GM18868 (cell line): ENCODE measurements around the gene ZNF497.
A peak's percentile ranks its signal among the peaks of the same experiment; 100 is the strongest.
"Not testable (repeated sequence)": the region's sequence is repeated elsewhere in the genome, so short reads cannot be mapped to it uniquely, and the experiment has no call there.

Experiments used
- ATAC-seq: cut with Tn5 transposase; IDR thresholded peaks from one replicate; pipeline ENCODE4 v1.9.1; 2021; ENCODE audit warnings: mild to moderate bottlenecking, moderate library complexity; ENCODE audit not compliant: unreplicated experiment

Gene ZNF497

DNA sequence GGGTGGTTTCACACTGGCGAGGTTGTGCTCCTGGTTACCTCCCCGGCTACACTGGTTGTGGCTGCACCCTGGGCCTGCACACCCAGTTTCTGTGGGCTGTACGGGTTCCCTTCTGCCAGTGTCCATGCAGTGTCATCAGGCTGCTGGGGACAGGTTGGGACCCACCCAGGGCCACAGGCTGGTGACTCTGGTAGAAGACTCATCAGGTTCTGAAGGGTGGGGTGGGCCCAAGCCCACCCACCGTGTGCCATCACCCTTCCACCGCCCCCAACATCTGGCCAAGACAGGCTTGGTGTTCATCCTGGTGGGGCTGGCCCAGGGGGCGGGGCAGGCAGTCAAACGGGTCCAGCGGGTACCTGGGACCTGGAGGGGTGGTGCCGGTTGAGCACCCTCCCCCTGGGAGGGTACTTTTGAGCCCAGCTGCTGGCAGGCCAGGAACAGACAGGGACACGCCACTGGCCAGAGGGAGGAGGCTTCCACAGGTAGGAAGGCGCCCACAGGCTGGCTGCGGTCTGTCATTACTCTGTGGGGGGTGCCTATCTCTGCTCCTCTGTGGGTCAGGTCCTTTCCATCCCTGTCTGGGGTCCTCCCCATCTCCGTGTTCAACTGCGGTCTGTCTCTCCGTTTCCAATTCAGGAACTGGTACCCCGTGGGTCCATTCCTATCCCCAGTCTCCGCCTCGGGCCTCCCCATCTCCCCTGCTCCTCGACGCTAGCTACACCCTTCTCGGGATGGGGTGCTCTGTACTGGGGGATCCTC lies 32.8 kb upstream of the ZNF497 start, which contains the start of gene RNF225:
TSS of gene RNF225 (plus strand) at position 437 of the 759 bp plus-strand sequence. CDS start 434 bp downstream, outside the sequence.
- no peak for ATAC-seq

DNA sequence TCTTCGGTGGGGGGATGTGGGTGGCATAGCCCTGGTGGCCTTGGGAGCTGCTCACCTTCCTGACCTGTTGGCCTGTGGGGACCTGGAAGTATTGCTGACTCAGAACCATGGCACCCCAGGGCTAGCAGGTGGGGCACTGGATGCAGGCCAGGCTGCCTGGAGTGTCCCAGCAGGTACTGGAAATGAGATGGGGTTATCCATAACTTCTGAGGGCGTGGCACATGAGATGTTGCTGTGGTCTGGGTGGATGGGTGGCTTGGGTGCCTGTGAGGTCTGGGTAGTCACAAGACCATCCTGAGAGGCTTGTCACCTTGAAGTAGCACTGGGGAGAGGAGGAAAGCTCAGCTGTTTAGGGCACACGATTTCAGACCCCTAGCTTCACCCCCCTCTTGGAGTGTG lies 32.3 kb upstream of the ZNF497 start:
- no peak for ATAC-seq

DNA sequence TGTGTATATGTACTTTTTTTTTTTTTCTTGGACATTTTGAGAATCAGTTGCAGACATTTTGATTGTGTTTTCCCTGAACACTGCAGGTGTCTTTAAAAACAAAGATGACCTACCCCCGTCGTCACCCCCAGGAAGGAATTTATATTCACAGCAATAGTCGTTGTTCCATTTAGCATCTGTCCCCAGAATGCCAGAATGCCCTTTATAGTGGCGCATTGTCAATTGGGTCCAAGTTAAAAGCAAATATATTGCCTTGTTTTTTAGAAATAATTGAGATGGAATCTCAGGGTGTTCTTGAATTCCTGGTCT lies 31.1 kb upstream of the ZNF497 start:
- ATAC-seq = no peak

DNA sequence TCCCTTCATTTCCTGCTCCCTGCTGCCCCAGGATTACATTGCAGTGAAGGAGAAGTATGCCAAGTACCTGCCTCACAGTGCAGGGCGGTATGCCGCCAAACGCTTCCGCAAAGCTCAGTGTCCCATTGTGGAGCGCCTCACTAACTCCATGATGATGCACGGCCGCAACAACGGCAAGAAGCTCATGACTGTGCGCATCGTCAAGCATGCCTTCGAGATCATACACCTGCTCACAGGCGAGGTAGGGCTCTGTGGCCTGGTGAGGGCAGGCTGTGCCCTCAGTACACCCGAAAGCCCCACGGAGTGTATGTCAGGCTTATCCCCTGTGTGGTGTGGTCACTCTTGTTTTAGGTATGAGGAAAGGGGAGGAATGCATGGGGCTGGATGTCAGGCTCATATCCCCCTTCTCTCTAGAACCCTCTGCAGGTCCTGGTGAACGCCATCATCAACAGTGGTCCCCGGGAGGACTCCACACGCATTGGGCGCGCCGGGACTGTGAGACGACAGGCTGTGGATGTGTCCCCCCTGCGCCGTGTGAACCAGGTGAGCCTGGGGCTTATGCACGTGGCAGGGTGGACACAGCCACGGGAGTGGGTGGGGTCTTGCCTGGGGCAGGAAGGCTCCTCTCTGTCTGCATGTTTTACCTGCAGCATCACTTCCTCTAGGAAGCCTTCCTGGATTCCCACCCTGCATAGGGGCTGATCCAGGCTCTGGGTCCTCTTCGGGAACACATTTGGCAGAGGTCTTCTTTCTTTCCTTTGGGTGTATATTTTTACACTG lies 30.6 kb upstream of the ZNF497 start:
- no peak for ATAC-seq

DNA sequence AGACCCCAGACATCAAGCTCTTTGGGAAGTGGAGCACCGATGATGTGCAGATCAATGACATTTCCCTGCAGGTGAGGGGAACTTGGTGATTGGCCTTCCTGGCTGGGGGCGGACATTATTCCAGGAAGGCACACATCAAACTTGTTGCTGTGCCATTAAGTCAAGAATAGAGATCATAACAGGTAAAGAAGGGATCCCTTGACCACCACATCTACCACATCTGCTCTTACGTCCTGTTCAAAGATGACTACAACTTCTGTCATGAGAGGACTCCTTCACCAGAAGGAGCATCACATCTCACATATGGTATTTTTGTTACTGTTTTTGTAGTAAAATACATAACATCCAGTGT lies 25.6 kb upstream of the ZNF497 start:
- ATAC-seq = no peak

DNA sequence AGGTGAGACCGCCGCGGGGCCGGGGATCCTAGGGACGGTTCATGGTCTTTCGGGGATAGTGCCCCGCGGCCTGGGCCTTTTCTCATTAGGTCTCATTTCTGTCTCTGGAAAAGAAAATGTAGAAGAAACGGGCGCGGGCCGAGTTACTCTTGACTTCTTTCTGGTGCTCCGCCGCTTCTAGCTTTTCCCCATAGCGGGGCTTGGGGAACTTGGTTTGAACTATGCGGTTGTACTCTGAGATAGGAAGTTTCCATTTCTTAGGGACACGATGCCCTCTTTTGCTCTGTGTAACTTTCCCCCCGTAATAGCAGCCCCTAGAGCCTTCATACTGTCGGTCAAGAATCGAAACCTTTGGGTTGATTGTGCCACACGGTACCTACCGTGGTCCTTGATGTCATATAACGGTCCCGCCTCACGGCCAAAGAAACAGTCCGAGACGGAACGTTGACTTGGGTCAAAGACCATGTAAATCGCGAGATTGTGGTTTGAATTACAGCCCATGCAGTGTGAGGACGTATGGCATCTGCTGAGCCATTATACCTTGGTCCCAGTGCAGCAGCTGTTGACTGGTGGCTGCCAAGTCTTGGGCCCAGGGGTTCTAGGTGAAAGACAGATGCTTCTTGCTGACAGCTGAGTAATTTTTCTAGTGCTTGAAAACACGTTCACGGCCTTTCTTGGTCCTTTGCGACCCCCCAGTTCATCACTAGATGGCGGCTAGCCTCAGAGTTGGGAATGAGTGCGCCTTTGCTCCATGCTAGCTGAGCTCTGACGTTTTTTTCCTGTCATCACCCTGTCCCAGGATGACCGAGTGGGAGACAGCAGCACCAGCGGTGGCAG lies 25.0 kb upstream of the ZNF497 start:
- ATAC-seq = no peak

DNA sequence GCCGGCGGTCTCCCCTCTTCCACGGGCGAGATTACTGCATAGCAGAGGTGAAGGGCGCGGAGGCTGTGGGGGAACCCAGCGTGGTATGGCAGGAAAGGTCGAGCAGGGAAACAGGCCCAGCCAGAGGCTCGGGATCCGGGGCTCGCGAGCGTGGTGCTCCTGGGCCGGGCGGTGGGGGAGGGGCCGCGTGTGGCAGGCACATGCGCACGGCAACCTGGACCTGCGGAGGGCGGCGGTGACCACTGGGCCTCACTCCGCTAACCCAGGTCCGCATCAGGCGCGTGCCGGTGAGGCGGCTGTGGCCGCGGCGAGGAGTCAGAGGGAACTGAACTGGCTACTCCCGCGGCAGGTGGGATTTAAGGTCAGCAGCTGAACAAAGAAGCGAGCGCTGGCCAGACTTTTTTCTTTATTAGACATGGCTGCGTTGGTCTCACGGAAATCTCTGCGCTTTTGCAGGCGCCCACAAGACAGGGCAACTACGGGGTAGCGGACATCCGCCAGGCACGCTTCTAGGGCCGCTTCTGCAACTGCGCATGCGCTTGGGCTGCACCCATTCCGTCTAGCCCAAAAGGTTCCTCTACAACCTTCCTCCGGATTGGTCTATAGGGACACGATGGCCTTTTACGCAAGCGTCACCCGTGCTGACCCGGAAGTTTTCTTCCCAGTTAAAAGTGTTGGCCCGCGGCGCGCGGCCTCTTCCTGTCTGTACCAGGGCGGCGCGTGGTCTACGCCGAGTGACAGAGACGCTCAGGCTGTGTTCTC lies 24.2 kb upstream of the ZNF497 start, which contains the start of gene RPS5:
TSS of gene RPS5 (plus strand) at position 694 of the 762 bp plus-strand sequence. CDS start 869 bp downstream, outside the sequence.
- peak; percentile 81 for ATAC-seq

DNA sequence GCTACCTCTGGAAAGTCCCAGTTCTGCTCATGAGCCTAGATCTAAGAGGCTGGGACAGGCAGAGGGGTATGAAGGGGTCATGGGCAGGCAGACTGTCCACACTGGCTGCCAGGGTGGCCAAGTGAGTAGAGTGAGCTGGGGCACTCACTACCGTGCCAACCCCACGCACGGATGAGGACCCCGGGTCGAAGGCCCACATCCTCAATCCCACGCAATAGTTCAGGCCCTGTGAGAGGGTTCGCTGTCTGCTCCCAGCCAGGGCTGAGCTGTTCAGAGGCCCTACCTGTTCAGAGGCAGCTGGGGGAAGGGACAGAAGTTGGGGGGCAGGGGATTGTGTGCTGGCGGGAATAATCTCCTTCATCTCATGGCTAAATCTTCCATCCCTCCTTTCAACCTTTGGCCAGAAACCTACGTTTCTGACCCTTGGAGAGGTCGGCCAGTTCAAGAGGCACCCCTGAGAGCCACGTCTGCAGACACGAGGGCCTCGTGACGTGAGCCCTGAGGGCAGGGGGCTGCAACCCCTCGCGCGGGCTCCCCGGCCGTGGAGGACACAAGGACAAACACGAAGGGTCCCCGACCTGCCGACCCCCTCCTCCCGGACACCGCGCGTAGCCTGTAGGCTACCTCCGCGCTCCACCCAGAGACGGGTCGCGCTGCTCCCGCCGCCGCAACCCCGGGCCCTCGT lies 23.5 kb upstream of the ZNF497 start:
- ATAC-seq = peak; percentile 2

DNA sequence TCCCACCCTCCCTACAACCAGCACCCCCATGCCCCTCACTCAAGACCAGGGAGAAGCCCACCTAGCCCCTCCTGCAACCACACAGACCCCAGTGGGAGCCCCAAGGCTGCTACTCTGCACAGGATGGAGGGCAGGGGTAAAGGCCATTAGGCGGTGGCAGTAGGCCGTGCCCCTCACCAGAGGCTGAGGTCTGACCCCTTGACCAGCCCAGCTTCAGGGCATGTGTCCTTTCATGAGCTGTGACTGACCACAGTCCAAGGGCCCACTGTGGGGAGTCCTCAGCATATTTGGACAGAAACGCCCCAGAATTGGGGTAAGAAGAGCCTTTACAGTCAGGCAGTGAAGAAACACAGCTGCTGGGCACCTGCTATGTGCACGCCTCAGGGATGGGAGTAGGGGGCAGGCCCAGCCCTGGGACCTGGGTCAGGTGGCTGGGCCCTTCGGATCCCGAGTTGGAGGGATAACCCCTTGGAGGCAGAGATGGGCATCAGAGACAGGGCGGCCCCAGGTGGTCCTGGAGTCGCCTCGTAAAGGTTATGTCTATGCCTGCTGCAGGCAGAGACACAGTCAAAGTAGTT lies 22.9 kb upstream of the ZNF497 start:
- ATAC-seq = no peak

DNA sequence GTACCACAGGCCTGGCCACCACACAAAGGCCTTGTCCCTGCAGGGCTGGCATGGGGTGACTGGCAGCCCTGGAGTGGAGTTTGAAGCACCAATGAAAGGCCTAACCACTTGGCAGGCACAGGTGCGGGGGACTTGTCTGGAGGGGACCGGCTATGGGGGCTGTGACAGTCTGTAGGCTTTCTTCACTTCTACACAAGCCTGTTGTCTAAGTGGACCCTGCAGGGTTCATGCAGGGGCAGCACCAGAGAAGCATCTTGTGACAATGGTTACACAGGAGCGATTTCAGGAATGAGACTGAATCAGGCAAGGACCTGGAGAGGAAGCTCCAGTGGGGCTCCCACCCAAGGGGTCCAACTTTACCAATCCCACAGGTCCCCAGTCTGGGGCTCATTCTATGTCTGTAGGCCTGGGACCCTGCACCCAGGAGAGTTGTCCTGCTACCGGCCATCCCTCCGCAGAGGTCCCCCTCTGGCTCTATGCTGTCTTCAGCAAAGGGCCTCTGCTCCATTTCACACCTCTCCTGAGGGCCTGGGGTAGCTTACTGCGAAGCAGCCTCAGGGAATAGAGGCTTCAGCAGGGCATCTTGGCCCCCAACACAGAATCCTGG lies 20.5 kb upstream of the ZNF497 start:
- no peak for ATAC-seq

DNA sequence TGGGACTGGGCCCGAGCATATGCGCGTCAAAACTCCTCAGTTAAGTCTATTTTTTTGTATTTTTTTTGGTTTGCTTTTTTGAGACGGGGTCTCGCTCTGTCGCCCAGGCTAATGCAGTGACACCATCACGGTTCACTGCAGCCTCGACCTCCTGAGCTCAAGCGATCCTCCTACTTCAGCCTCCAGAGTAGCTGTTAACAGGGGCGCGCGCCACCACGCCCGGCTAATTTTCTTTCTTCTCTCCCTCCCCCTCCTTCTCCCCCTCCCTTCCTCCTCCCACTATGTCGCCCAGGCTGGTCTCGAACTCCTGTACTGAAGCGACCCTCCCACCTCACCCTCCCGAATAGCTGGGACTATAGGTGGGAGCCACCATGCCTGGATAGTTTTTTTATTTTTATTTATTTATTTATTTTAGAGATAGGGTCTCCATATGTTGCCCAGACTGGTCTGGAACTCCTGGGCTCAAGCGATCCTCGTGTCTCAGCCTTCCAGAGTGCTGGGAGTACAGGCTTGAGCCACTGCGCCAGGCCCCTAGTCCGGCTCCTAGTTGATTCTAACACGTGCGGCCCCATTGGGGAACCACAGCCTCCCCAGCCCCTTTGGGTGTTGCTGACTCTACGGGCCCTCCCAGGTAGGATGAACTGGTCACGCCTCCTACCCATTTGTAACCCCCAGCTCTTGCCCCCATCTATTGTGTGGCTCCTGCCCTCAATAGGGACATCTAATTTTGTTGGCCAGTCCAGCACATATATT lies 19.1 kb upstream of the ZNF497 start:
- no peak for ATAC-seq

DNA sequence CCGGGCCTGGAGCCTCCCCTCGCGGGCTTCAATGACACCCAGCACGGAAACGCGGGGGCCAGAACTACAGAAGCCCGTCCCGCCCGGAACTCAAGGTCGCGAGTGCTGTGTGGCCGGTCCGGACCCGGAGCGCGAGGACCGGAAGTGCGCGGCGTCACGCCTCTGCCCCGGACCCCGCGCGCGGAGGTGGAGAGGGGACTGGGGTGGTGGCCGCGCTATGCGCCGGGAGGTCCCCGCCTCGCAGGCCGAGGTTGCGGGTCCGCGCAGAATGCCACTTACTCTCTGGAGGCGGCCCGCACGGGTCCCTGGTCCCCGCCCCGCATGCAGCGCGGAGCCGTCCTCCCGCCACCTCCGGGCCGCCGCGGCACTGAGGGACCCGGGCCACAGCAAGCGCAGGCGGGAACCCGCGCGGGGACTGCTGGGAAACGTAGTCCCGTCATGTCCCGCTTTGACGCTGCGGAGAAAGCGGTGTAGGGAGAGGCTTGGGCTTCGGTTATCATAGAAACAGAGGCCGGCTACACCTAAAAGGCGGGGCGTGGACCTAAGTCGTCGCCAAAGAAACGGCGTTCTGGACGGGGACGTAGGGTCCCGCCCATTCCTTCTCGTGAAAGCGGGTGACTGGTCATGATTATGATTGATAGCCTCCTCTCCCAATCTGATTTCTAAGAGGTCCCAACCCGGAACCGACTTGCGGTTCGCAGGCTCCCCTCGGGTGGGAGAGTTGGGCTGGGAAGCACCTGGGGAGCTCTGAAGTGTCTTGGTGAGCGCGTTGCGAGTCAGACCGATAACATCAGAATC lies 18.3 kb upstream of the ZNF497 start, which contains the start of gene ZNF837:
TSS of gene ZNF837 (minus strand) at position 369 of the 798 bp plus-strand sequence. CDS start 11,698 bp downstream, outside the sequence.
- peak; percentile 82 for ATAC-seq

DNA sequence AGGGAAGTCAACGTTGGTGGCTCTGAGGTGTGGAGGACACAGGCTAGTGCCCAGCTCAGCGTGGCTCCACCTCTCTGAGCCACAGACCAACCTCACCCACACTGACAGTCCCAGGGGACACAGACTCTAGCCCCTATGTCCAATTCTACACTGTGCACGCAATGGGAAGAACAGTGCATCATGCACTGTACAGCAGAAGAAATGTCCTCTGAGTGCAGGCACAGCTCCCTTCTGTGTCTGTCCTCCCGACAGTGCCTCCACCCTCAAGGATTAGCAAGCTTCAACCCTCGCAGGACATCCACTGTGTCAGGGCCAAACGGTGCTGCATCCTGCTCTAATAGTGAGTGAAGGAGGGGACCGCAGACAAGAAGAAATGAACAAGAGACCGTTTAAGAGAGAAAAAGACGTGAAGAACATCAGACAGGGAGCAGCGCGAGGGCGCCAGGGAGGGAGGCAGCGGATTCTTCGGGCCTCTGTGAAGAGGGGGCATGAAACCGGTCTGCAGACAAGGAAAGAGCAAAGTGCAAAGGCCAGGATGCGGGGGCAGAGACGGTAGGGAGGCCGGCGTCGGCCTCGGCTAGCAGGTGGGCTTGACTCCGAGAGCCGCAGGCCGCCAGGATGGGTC lies 17.6 kb upstream of the ZNF497 start:
- ATAC-seq = no peak

DNA sequence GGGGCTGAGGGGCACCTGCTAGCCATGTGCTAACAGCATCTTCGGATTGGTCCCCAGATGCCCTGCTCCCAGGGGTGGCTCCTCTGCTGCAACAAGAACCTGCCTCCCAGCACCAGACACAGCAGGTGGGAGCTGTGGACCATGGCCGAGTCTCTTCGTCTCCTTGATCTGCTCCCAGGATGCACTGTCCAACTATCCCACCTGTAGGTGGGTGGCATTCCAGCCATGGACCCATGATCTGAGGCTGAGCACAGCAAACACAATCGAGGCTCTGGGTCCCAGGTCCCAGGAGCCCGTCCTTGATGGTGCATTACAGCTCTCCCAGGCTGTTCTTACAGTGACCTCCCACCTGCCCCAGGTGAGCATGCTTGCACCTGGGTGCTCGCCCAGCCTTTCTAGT lies 16.7 kb upstream of the ZNF497 start:
- no peak for ATAC-seq

DNA sequence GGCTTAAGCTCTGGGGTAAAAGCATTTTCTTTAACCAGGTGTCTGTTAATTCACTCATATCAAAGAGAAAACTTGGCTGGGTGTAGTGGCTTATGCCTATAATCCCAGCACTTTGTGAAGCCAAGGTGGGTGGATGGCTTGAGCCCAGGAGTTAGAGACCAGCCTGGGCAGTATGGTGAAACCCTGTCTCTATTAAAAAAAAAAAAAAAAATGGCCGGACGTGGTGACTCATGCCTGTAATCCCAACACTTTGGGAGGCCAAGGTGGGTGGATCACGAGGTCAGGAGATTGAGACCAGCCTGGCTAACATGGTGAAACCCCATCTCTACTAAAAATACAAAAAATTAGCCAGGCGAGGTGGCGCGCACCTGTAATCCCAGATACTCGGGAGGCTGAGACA lies 14.2 kb upstream of the ZNF497 start:
- ATAC-seq = not testable (repeated sequence)

DNA sequence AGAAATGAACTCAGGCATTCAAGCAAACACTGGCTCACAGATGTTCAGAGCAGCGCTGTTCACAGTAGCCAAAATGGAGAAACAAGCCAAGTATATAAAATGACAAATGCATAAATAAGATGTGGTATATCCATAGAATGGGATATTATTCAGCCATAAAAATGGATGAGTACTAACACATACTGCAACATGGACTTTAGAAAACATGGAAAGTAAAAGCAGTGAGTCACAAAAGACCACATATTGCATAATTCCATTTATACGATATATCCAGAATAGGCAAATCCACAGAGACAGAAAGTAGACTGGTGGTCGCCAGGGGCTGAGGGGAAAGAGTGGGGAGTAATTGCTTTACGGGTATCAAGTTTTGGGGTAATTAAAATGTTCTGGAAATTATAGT lies 11.6 kb upstream of the ZNF497 start:
- no peak for ATAC-seq
